B cell (primary cell): Measurements from ENCODE around the gene MAS1L.

Experiments
- EZH2 ChIP-seq: IDR thresholded peaks from 2 replicates; pipeline ENCODE4 v1.6.1; 2012; ENCODE audit warnings: borderline replicate concordance, low read depth, mild to moderate bottlenecking, moderate library complexity, low read length; ENCODE audit not compliant: insufficient read depth, poor library complexity, severe bottlenecking
- TF ChIP-seq, protein P1 (sequence below): fragments of 200-600 bp; IDR thresholded peaks from one replicate; pipeline ENCODE4 v1.8.0; 2022; ENCODE audit warnings: antibody characterized with exemption, mild to moderate bottlenecking

DNA sequence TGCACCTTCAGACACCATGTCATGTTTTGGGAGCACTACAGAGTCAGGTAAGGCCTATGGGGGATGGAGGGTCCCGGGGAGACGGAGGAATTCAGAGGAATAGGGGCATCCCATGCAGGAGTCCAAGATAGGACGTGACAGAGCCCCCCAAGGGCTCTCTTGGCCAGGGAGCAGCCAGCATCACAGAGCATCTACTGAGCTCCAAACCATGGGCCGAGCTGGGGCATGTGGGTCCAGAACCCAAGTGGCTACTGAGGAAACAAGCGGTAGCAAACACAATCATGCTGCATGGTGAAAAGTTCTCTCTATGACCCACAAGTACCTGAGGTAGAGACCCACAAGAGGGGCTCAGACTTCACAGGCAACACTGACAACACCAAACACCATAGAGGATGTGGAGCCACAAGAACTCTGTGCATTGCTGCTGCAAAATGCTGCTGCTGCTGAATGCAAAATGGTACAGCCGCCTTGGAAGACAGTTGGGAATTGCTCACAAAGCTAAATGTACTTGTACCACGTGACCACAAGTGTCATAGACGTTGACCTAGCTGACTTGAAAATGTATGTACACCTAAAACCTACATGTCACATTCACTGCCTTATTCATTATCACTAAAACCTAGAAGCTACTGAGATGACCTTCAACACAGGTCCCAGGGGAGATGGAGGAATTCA, 33.4 kb upstream of the MAS1L start:
- TF ChIP-seq, protein P1, sequence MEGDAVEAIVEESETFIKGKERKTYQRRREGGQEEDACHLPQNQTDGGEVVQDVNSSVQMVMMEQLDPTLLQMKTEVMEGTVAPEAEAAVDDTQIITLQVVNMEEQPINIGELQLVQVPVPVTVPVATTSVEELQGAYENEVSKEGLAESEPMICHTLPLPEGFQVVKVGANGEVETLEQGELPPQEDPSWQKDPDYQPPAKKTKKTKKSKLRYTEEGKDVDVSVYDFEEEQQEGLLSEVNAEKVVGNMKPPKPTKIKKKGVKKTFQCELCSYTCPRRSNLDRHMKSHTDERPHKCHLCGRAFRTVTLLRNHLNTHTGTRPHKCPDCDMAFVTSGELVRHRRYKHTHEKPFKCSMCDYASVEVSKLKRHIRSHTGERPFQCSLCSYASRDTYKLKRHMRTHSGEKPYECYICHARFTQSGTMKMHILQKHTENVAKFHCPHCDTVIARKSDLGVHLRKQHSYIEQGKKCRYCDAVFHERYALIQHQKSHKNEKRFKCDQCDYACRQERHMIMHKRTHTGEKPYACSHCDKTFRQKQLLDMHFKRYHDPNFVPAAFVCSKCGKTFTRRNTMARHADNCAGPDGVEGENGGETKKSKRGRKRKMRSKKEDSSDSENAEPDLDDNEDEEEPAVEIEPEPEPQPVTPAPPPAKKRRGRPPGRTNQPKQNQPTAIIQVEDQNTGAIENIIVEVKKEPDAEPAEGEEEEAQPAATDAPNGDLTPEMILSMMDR, result no peak
- no peak for TF ChIP-seq EZH2
